Effector CD4-positive, alpha-beta T cell (primary cell): ENCODE measurements around the gene VPS18.

Source experiments
- DNase-seq: peaks from one replicate; pipeline ENCODE4 v3.0.0-alpha.2; 2020

VPS18 gene

DNA sequence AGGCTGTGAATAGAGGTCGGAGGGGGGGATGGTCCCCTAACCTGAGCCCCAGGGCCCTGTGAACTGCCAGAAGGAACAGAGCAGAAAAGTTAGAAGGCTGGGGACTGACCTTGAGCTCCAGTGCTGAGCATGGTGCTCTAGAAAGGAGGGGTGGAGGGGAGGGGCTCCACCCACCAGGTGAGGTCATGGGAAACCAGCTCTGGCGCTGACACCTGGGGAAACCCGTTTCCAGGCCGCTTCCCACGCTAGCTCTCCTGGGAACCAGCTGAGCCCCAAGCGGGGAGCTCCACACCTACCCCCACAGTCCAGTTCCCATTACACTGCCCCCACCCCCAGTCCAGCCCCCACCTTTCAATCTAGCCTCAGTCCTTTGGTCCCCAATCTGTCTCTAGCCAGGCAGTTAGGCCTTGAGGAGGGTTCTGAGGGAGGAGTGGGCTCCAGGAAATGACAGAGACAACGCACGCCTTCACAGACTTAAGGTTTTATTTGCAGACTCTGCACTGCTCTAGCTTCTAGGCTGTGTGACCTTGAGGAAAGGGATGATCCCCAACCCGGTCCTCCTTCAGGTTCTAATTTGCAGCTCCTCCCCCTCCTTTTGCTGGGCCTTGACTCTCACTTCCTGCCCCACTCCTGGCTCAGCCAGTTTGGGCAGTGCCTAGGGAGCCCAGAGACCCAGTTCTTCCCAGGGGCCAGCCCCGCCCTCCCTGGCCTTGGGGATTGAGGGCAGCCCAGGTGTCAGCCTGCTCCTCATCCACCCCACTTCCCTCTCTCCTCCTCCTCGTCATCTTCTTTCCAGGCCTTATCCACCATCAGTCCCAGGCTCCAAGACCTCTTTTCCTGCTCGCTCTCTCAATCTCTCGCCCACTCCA is 22.3 kb upstream of the VPS18 start:
- no peak for DNase-seq

DNA sequence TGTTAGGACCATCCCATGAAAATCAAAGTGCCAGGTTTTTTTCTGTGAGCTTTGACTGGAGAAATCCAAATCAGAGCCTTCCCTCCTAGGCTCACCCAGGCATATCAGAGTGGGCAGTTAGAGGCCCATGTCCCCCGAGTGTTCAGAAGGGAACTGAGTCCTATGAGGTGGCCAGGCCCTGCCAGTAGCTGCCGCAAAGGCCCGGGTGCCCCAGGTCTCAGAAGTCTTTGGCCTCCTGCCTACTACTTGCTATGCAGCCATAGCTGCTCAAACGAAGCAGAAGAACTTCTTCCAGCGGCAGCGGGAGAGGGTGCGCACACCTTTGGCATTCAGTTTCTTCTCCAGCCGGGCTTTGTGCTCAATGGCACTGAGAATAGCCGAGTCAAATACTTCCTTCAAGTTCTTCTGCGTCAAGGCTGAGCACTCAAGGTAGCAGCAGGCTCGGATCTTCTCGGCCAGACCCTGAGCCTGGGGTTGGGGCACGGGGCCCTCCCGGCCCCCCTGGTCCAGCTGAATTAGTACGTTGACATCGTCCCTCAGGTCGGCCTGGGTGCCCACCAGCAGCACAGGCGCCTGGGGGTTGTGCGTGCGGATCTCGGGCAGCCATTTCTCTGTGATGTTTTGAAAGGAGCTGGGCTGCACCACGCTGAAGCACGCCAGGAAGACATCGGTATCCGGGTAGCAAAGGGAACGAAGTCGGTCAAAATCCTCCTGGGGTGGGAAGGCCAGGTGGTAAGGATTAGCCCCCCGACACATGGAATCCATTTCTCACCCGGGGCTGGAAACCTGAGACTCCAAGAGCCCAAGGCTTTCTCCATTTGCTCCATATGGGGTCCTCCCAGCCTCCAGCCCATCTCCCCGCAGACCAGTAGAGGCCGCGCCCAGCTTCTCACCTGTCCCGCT is 21.2 kb upstream of the VPS18 start:
- no peak for DNase-seq

DNA sequence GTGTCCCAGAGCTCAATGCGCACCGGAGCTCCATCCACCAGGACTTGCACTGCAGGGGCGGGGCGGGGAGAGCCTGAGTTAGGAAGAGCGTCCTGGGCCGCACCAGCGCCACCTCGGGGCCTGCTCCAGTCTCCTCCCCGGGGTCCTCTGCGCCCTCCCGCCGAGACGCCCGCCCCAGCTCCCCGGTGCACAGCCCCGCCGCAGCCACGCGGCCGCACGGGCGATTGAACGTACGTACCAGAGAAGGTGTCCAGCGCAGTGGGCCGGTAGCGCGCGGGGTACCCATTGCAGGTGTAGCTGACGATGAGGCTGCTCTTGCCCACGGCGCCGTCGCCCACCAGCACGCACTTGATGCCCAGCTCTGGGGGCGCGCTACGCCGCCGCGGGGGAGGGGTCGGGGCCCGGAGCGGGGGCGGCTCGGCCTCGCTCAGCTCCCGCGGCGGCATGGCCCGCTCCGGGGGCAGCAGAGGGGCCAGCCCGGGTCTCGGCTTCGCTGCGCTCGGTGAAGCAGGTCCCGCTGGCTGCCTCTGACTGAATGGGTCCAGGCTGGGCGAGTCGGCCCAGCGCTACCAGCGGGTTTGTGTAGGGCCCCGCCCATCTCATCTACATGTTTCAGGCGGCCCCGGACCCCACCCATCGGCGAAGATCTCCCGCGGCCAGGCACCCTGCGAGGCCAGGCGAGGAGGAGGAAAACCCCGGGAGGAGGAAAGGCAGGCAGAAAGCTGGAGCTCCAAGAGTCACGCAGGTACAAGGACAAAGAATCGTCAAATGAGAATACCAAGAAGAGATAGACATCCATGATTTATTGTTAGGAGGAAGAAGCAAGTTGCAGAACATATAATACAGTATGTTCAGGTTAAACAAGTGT is 20.3 kb upstream of the VPS18 start, which contains the start of gene RHOV:
Gene RHOV (minus strand): TSS at position 541 of the 868 bp plus-strand sequence. CDS start 95 bp downstream, at position 446.
- DNase-seq, result peak; percentile 44

DNA sequence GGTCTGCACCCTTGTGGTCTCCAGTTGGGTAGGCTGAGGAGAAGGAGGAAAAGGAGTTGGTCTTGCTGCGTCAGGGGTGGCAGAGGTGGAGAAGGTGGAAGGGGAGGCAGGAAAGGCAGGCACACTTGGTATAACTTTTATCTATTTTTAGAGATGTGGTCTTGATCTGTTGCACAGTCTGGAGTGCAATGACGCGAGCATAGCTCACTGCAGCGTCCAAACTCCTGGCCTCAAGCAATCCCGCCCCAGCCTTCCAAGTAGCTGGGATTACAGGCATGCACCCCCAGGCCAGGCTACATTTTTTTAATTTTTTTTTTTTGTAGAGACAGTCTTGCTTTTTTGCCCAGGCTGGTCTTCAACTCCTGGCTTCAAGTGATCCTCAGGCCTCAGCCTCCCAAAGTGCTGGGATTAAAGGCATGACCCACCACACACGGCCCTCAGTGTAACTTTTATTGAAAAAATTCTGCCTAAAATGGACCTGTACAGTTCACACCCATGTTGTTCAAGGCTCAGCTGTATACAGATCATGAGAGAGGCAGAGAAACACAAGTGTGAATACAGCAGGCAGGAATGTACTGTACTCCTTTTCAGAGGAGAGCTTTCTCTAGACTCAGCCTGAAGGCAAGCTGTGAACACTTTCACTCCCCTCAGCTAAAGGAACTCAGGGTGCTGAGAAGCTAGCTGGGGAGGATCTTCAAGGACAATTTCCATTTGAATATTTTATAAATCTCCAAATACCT is 18.1 kb upstream of the VPS18 start:
- no peak for DNase-seq

DNA sequence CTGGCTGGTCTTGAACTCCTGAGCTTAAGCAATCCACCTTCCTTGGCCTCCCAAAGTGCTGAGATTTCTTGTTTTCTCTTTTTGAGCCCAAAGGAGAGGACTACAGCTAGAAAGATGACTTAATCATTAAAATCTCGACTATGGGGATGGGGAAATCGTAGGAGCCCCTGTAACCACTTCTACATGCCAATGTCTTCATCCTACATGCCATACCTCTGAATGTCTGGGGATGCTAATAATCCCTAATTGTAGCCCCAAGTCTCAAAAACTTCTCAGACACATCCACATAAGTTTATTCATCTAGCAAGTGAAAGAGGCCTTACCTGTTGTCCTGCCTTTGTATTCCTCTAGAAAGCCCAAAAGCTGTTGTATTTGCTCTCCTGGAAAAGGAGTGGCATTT is 16.6 kb upstream of the VPS18 start:
- DNase-seq, result no peak

DNA sequence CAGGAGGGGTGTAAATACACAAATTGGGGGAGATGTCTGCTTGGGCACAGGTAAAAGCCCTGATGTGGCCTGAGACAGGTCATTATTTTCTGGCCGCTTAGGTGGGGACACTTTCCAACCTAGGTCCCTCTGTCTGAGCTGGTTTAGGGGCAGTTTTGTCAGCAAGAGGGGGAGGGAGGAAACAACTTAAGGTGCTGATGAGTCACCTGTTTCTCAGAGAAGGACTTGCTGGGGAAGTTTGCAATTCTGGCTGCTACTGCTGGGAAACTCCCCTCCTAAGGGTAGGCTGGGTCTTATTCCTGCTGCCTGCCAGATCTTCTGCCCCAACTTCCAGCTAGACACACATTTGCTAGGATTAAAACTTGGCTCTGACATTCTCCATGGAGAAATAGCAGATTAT is 15.5 kb upstream of the VPS18 start:
- no peak for DNase-seq

DNA sequence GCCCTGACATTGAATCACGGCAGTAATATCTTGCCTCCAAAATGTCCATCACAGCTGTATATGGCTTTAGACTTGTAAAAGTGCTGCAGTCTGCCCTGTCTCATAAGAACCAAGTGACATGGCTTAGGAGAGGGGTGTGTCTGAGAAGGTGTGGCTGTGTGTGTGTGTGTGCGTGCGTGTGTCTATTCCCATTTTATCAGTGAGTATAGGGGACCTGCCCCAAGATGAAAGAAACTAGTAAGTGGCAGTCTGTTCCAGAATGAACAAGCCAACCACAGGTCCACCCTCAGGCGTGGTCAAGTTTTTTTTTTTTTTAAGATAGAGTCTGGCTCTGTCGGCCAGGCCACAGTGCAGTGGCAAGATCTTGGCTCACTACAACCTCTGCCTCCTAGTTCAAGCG is 14.6 kb upstream of the VPS18 start:
- no peak for DNase-seq

DNA sequence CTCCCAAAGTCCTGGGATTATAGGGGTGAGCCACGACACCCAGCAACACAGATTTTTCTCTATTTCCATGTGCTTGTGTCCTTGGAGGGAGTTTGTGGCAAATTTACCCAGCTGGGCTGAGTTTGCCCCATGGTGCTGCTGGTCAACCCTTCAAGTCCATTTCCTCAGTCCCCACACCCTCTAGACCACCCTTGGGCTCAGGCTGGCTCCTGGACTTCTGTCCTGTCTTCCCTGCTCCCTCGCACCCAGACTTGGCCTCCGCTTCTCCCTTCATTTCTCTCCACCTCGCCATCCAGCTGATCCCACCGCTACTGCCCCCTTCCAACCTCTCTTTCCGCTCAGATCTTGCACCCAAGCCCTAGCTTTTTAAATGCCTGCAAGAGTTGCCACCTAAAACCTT is 12.9 kb upstream of the VPS18 start:
- DNase-seq, result no peak

DNA sequence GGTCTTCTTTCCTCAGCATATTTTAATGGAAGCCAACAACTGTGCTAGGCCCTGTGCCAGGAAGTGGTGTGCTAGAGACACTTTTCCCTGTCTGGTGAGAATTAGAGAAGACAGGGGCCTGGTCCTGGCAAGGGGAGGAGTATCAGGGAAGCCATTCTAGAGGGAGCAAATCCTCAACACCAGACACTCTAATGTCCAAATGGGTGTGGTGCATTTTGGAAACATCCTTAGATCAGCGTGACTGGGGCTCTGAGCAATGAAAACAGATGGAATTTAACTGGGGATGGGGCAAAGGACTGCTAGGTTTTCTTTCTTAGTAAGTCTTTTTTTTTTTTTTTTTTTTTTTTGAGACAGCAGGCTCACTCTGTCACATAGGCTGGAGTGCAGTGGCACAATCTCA is 7.7 kb upstream of the VPS18 start:
- no peak for DNase-seq

DNA sequence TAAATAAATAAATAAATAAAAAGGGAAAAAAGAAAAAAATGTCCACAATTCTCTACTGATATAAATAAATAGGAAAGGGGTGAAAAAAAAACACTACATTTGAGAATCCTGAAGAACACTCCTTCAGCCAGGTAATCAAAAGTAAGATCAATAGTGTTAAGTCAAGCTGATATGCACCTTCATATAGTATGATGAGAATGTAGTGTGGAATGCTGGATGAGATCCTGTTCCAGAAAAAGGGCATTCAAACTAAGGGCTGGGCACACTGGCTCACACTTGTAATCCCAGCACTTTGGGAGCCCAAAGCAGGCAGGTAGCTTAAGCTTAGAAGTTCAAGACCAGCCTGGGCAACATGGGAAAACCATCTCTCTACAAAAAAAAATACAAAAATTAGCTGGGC is 5.1 kb upstream of the VPS18 start:
- DNase-seq, result no peak

DNA sequence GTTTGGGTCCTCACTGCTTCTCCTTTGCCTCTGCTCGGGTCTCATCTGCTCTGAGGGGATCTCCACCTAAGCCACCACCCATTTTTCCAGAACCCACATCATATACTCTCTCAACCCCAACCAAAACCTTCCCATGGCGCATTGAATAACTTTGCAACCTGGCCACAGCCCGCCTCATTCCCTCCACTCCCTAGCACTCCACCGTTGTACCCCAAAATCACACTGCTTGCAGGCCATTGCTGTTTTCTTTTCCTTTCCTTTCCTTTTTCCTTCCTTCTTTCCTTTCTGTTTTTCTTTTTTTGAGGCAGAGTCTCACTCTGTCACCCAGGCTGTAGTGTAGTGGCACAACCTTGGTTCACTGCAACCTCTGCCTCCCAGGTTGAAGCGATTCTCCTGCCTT is 3.1 kb upstream of the VPS18 start:
- DNase-seq, result no peak

DNA sequence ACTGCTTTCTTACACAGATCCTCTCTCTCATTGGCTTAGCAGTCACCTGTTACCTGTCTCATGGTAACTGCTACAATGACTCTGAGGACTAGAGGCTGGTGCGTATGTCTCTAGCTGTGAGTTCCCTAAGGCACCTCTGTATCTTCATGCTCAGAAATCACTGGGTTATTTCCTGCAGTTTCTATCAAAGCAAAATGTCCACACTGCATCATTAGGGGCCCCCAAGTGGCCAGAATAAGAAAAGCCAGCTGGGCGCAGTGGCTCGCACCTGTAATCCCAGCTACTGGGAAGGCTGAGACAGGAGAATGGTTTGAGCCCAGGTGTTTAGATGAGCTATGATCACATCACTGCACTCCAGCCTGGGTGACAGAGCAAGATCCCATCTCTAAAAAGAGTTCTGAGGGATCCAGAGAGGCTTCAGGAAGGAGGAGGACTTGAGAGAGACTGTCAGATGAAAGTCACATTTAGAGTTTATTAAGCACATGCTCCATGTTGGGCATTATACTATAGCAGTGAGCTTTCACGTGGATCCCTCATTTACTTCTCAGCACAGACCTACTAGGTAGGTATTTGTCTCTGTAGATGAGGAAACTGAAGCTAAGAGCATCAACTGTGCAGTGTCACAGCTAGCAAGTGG is 2.3 kb upstream of the VPS18 start:
- DNase-seq, result no peak

DNA sequence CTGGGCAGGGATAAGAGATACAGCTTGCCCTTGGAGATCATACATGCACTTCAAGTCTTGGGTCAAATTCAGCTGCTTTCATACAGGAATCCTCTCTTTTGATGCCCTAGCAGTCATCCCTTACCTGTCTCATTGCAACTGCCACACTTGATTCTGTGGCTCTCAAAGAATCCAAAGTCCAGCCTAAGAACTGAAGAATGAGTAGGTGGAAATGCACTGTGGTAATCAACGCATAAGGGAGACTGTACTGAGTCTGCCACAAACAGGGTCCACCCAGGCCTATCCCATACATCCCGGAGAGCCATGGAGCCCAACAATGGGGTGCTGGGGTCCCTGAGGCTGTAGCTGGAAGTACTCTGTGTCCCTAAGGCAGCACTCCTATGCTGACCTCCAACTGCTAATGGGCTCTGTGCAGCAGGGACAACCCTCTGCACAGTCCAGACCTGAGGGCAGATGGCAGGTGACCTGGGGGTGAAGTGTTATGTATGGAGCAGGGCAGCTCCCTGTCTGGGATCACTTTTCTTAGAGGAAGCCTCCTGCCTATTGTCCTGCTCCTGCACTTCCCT is 1.7 kb upstream of the VPS18 start:
- no peak for DNase-seq

DNA sequence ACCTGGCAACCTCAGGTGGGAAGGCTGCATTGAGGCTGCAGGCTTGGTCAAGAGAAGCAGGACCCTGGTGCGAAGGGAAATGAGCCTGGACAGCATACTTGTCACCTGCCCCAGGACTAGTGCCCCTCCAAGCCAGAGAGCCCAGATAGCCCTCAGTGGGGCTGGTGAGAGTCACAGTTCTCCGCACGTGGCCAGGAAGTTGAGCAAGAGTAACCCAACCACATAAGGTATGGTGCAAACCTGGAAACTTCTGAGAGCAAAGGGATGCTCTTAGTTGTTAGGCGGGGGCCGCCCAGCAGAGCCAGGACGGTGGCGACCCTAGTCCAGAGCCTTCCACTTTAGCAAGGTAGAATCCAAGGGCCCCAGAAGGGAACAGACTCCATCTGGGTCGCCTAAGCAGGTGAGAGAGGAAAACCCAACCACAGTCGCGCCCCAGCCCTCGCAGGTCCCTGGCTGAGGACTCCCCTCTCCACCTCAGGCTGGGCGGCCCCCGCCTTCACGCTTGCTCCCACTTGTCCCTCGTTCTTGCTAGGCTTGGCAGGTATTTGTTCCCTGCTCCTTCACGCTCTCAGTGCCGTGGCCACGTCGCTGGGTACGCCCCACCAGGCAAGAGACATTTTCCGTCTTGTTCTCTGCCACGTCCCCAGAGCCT is 1.1 kb upstream of the VPS18 start:
- no peak for DNase-seq

DNA sequence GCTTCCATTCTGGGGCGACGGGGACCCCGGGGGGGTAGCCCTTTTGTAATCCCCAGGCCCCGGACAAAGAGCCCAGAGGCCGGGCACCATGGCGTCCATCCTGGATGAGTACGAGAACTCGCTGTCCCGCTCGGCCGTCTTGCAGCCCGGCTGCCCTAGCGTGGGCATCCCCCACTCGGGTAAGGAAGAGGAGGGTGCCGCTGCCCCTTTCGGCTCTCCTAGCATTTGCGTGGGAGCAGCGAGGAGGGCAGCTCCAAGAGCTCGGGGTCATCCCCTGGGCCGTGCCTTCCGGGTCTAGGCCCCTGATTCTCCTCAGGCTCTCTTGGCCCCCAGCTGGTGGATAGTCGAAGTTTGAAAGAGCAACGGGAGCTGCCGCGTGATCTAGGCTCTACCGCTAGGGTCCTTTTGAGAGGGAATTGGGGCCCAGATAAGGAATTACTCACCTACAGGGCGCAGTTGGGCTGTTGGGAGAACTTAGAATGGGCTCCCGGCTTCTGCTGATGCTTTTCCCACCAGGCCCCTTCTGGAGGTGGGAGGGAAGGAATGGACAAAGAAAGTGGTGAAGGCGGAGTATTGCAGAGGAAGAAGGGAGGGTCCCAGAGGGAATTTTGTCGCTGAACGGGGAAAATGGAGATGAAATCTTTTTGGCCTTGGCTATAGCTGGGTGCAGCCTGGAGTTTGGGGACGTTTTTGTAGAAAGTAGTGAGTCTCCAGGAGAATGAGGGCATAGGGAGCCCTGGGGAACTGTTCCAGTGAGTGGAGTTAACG is 615 bp downstream of the VPS18 start:
- DNase-seq, result peak; percentile 46

DNA sequence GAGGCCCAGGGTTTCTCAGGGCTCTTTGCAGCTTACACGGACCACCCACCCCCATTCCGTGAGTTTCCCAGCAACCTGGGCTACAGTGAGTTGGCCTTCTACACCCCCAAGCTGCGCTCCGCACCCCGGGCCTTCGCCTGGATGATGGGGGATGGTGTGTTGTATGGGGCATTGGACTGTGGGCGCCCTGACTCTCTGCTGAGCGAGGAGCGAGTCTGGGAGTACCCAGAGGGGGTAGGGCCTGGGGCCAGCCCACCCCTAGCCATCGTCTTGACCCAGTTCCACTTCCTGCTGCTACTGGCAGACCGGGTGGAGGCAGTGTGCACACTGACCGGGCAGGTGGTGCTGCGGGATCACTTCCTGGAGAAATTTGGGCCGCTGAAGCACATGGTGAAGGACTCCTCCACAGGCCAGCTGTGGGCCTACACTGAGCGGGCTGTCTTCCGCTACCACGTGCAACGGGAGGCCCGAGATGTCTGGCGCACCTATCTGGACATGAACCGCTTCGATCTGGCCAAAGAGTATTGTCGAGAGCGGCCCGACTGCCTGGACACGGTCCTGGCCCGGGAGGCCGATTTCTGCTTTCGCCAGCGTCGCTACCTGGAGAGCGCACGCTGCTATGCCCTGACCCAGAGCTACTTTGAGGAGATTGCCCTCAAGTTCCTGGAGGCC is 5.4 kb downstream of the VPS18 start:
- DNase-seq, result no peak

DNA sequence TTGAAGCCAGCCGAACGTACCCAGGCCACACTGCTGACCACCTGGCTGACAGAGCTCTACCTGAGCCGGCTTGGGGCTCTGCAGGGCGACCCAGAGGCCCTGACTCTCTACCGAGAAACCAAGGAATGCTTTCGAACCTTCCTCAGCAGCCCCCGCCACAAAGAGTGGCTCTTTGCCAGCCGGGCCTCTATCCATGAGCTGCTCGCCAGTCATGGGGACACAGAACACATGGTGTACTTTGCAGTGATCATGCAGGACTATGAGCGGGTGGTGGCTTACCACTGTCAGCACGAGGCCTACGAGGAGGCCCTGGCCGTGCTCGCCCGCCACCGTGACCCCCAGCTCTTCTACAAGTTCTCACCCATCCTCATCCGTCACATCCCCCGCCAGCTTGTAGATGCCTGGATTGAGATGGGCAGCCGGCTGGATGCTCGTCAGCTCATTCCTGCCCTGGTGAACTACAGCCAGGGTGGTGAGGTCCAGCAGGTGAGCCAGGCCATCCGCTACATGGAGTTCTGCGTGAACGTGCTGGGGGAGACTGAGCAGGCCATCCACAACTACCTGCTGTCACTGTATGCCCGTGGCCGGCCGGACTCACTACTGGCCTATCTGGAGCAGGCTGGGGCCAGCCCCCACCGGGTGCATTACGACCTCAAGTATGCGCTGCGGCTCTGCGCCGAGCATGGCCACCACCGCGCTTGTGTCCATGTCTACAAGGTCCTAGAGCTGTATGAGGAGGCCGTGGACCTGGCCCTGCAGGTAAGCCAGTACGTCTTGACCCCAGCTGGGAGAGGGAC is 6.2 kb downstream of the VPS18 start:
- DNase-seq, result no peak

DNA sequence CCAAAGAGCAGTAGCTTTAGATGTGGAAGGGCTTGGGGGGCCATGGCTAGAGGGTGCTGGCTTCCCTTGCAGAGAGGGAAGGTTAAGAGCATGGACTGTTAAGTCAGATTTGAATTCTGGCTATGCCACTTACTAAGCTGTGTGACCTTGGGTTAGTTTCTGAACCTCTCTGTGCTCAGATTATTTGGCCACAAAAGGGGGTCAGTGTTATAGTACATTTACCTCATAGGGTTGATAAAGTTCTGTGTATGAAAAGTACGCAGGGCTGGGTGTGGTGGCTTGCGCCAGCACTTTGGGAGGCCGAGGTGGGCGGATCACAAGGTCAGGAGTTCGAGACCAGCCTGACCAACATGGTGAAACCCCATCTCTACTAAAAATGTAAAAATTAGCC is 6.8 kb downstream of the VPS18 start:
- DNase-seq, result no peak
